Activated T-helper 1 cell treated with anti-CD3 and anti-CD28 coated beads, Interleukin-12 subunit alpha, Interleukin-12 subunit beta, Interleukin-2, Interleukin-4 antibody, amounts not matched to agents 30 ng/mL and 10 ng/mL and 1 ng/mL, durations not matched to agents 14 hours and 24 hours and 36 hours (primary cell): ENCODE measurements around the gene UPK3A. TPM values are rescaled to one million over a fixed set of nuclear protein-coding genes. Genes with fewer than 3 reads are reported as not detected.

Source experiments
- DNase-seq: peaks from one replicate; pipeline ENCODE4 v3.0.0; 2021; ENCODE audit warnings: low spot score
- H3K27ac Mint-ChIP-seq: one replicate; pipeline ENCODE4 v1.8.0; 2021; ENCODE audit warnings: mild to moderate bottlenecking, mixed read lengths
- H3K27me3 Mint-ChIP-seq: one replicate; pipeline ENCODE4 v1.8.0; 2022; ENCODE audit warnings: mild to moderate bottlenecking, moderate library complexity, mixed read lengths; ENCODE audit not compliant: insufficient read depth
- H3K36me3 Mint-ChIP-seq: one replicate; pipeline ENCODE4 v1.8.0; 2021; ENCODE audit warnings: low read depth, mixed read lengths
- H3K4me1 Mint-ChIP-seq: one replicate; pipeline ENCODE4 v1.8.0; 2021; ENCODE audit warnings: low read depth, mixed read lengths
- H3K4me3 Mint-ChIP-seq: one replicate; pipeline ENCODE4 v1.8.0; 2021; ENCODE audit warnings: mild to moderate bottlenecking, moderate library complexity, mixed read lengths
- H3K9me3 Mint-ChIP-seq: one replicate; pipeline ENCODE4 v1.8.0; 2021; ENCODE audit warnings: mixed read lengths
- intact Hi-C: fragments of 100-400 bp; cut with micrococcal nuclease; formaldehyde crosslinking; loops from one replicate; pipeline ENCODE4 v1.15.1; 2024
- total RNA-seq: library from RNA; stranded (reverse); gene quantifications from 2 replicates; pipeline ENCODE4 v1.2.3, GENCODE V29; 2022

UPK3A gene
- total RNA-seq, 1 donor from 2014 or later = not detected

- Mint-ChIP-seq H3K4me3 (peak overlapping the region; percentile 92), H3K27ac (peak overlapping the region; percentile 86), H3K9me3 (no peaks in the 10 kb centered on the region), H3K36me3 (peaks cover 17% of the 10 kb centered on the region), H3K27me3 (no peaks in the 10 kb centered on the region), H3K4me1 (peaks cover 51% of the 10 kb centered on the region)
- DNase-seq = no peak
- intact Hi-C loops = loop anchor here (2.0 kb wide), 1 partner anchor 70 kb away; the partner anchor contains the start of gene KIAA0930
Measured at GRCh38 chr22:45310977-45311531, 26.3 kb downstream of the UPK3A start.

GRCh38 chr22:45312415-45312814 is 27.7 kb downstream of the UPK3A start:
- Mint-ChIP-seq H3K4me3 (no peak overlapping the region), H3K36me3 (peaks cover 17% of the 10 kb centered on the region), H3K27me3 (no peaks in the 10 kb centered on the region), H3K9me3 (no peaks in the 10 kb centered on the region), H3K27ac (no peak overlapping the region), H3K4me1 (peaks cover 59% of the 10 kb centered on the region)
- no peak for DNase-seq
- intact Hi-C loops = no loop called here

- H3K27ac Mint-ChIP-seq = no peak overlapping the region
- no peak overlapping the region for H3K4me3 Mint-ChIP-seq
- intact Hi-C loops = no loop called here
- H3K4me1 Mint-ChIP-seq = peaks cover 64% of the 10 kb centered on the region
- H3K36me3 Mint-ChIP-seq = peaks cover 17% of the 10 kb centered on the region
- no peaks in the 10 kb centered on the region for H3K27me3 Mint-ChIP-seq
- no peaks in the 10 kb centered on the region for H3K9me3 Mint-ChIP-seq
- DNase-seq = no peak
Measured at GRCh38 chr22:45312856-45313255, 28.1 kb downstream of the UPK3A start.

GRCh38 chr22:45314054-45314721 is 29.4 kb downstream of the UPK3A start:
- Mint-ChIP-seq H3K27ac (no peak overlapping the region), H3K27me3 (no peaks in the 10 kb centered on the region), H3K36me3 (peaks cover 17% of the 10 kb centered on the region), H3K9me3 (no peaks in the 10 kb centered on the region), H3K4me1 (peaks cover 68% of the 10 kb centered on the region), H3K4me3 (no peak overlapping the region)
- intact Hi-C loops = no loop called here
- no peak for DNase-seq

GRCh38 chr22:45314786-45315185 is 30.0 kb downstream of the UPK3A start:
- no peaks in the 10 kb centered on the region for H3K9me3 Mint-ChIP-seq
- no peaks in the 10 kb centered on the region for H3K27me3 Mint-ChIP-seq
- H3K27ac Mint-ChIP-seq = no peak overlapping the region
- H3K36me3 Mint-ChIP-seq = peaks cover 17% of the 10 kb centered on the region
- peaks cover 71% of the 10 kb centered on the region for H3K4me1 Mint-ChIP-seq
- DNase-seq = no peak
- H3K4me3 Mint-ChIP-seq = no peak overlapping the region
- intact Hi-C loops = loop anchor here (5.0 kb wide), 1 partner anchor 723 kb away; no protein-coding TSS in a partner anchor

GRCh38 chr22:45316796-45317526 is 32.2 kb downstream of the UPK3A start:
- intact Hi-C loops = loop anchor here (5.0 kb wide), 1 partner anchor 720 kb away; no protein-coding TSS in a partner anchor
- peaks cover 72% of the 10 kb centered on the region for H3K4me1 Mint-ChIP-seq

GRCh38 chr22:45317551-45318167 is 32.9 kb downstream of the UPK3A start:
- Mint-ChIP-seq H3K36me3 (peaks cover 15% of the 10 kb centered on the region), H3K27ac (peak overlapping the region; percentile 97), H3K27me3 (no peaks in the 10 kb centered on the region), H3K4me3 (peak overlapping the region; percentile 79), H3K4me1 (peaks cover 72% of the 10 kb centered on the region), H3K9me3 (no peaks in the 10 kb centered on the region)
- intact Hi-C loops = loop anchor here (1.0 to 5.0 kb wide), 7 partner anchors 8 to 1357 kb away; partner anchors contain the start of genes FAM118A, RIBC2 and SMC1B
- DNase-seq = no peak

More at GRCh38 chr22:45316796-45317526, 32.2 kb downstream of the UPK3A start:
- Mint-ChIP-seq H3K9me3 (no peaks in the 10 kb centered on the region), H3K27me3 (no peaks in the 10 kb centered on the region), H3K36me3 (peaks cover 10% of the 10 kb centered on the region), H3K27ac (peak overlapping the region; percentile 97), H3K4me3 (no peak overlapping the region)
- DNase-seq = no peak

- peak; percentile 83 for DNase-seq
- Mint-ChIP-seq H3K4me1 (peaks cover 69% of the 10 kb centered on the region), H3K36me3 (peaks cover 13% of the 10 kb centered on the region), H3K9me3 (no peaks in the 10 kb centered on the region), H3K4me3 (peak overlapping the region; percentile 79), H3K27ac (peak overlapping the region; percentile 97), H3K27me3 (no peaks in the 10 kb centered on the region)
- intact Hi-C loops = loop anchor here (1.0 to 5.0 kb wide), 7 partner anchors 9 to 1357 kb away; partner anchors contain the start of genes FAM118A, RIBC2 and SMC1B
Measured at GRCh38 chr22:45318168-45318557, 33.4 kb downstream of the UPK3A start.

GRCh38 chr22:45318558-45319323 is 34.0 kb downstream of the UPK3A start:
- Mint-ChIP-seq H3K27me3 (no peaks in the 10 kb centered on the region), H3K9me3 (no peaks in the 10 kb centered on the region), H3K4me1 (peaks cover 74% of the 10 kb centered on the region), H3K27ac (peak overlapping the region; percentile 97), H3K36me3 (peaks cover 19% of the 10 kb centered on the region), H3K4me3 (peak overlapping the region; percentile 79)
- intact Hi-C loops = loop anchor here (1.0 to 5.0 kb wide), 7 partner anchors 9 to 1356 kb away; partner anchors contain the start of genes FAM118A, RIBC2 and SMC1B
- peak; percentile 48 for DNase-seq

GRCh38 chr22:45319324-45319685 is 34.6 kb downstream of the UPK3A start:
- H3K4me3 Mint-ChIP-seq = peak overlapping the region; percentile 79
- intact Hi-C loops = loop anchor here (2.0 to 5.0 kb wide), 4 partner anchors 51 to 1355 kb away; no protein-coding TSS in a partner anchor
- peak overlapping the region; percentile 97 for H3K27ac Mint-ChIP-seq
- no peak for DNase-seq
- H3K27me3 Mint-ChIP-seq = no peaks in the 10 kb centered on the region
- H3K36me3 Mint-ChIP-seq = peaks cover 23% of the 10 kb centered on the region
- no peaks in the 10 kb centered on the region for H3K9me3 Mint-ChIP-seq
- peaks cover 74% of the 10 kb centered on the region for H3K4me1 Mint-ChIP-seq

GRCh38 chr22:45320357-45320976 is 35.7 kb downstream of the UPK3A start:
- Mint-ChIP-seq H3K4me3 (peak overlapping the region; percentile 79), H3K27me3 (no peaks in the 10 kb centered on the region), H3K36me3 (peaks cover 28% of the 10 kb centered on the region), H3K27ac (peak overlapping the region; percentile 97), H3K9me3 (no peaks in the 10 kb centered on the region), H3K4me1 (peaks cover 70% of the 10 kb centered on the region)
- DNase-seq = no peak
- intact Hi-C loops = no loop called here
